ENCODE measurements around the gene PDE6H.

- no peak for TF ChIP-seq POLR2A (IDR thresholded peaks at IDR 0.05; ENCODE audit: low read length)
- no peak for TF ChIP-seq BCL3 (IDR thresholded peaks at IDR 0.05)
- no peak for TF ChIP-seq HES2 (IDR thresholded peaks at IDR 0.05)
- no peak for TF ChIP-seq RCOR1 (IDR thresholded peaks at IDR 0.05; ENCODE audit: low read depth, low read length)
- no peak for TF ChIP-seq HOXA7 (CRISPR knock-in tag; IDR thresholded peaks at IDR 0.05)
- TF ChIP-seq EP300 (IDR thresholded peaks at IDR 0.05): no peak
- no peak for TF ChIP-seq CTCF (IDR thresholded peaks at IDR 0.05)
- TF ChIP-seq CEBPB (IDR thresholded peaks at IDR 0.05): no peak
- no peak for TF ChIP-seq POLR2AphosphoS2 (conservative IDR thresholded peaks at IDR 0.05; ENCODE audit: low read length)
- no peak for TF ChIP-seq JUN (IDR thresholded peaks at IDR 0.05)
- TF ChIP-seq PHF8 (IDR thresholded peaks at IDR 0.05; ENCODE audit: borderline replicate concordance, low read depth): no peak
- no peak for TF ChIP-seq CBX8 (IDR thresholded peaks at IDR 0.05)
- no peak for TF ChIP-seq ZFP36 (IDR thresholded peaks at IDR 0.05; ENCODE audit: borderline replicate concordance, partially characterized antibody)
- TF ChIP-seq SREBF2 (IDR thresholded peaks at IDR 0.05): no peak
Observed at GRCh38 chr12:15014708-15015107, 41.9 kb downstream of the PDE6H start.

Measured in A549 (cell line).